GM19452 (cell line): Measurements from ENCODE around the gene FCHSD1.

Experiments used
- ATAC-seq: cut with Tn5 transposase; IDR thresholded peaks from one replicate; pipeline ENCODE4 v1.9.1; 2021; ENCODE audit not compliant: unreplicated experiment

FCHSD1 gene

DNA sequence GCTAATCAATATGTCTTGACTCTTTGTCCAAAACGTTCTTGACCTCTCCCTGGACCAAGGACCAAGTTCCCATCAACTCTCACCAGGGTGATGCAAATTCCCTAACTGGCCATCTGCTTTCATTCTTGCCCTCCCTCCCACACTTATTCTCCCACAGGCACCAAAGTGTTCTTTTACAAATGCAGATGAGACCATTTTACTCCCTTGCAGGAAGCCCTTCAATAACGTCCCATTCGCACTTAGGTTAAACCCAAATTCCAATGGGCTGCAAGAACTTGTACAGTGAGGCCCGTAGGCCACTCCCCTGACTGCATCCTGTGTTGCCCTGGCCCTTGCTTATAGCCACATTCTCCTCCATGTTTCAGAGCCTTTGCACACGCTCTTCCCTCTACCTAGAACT, 23.5 kb upstream of the FCHSD1 start:
- no peak for ATAC-seq

- no peak for ATAC-seq
Measured at GRCh38 chr5:141672841-141673813, 21.9 kb upstream of the FCHSD1 start.

GRCh38 chr5:141672071-141672840, 21.0 kb upstream of the FCHSD1 start:
- no peak for ATAC-seq

GRCh38 chr5:141669520-141669919, 18.3 kb upstream of the FCHSD1 start:
- ATAC-seq: no peak

GRCh38 chr5:141668601-141669265, 17.5 kb upstream of the FCHSD1 start:
- ATAC-seq: no peak

DNA sequence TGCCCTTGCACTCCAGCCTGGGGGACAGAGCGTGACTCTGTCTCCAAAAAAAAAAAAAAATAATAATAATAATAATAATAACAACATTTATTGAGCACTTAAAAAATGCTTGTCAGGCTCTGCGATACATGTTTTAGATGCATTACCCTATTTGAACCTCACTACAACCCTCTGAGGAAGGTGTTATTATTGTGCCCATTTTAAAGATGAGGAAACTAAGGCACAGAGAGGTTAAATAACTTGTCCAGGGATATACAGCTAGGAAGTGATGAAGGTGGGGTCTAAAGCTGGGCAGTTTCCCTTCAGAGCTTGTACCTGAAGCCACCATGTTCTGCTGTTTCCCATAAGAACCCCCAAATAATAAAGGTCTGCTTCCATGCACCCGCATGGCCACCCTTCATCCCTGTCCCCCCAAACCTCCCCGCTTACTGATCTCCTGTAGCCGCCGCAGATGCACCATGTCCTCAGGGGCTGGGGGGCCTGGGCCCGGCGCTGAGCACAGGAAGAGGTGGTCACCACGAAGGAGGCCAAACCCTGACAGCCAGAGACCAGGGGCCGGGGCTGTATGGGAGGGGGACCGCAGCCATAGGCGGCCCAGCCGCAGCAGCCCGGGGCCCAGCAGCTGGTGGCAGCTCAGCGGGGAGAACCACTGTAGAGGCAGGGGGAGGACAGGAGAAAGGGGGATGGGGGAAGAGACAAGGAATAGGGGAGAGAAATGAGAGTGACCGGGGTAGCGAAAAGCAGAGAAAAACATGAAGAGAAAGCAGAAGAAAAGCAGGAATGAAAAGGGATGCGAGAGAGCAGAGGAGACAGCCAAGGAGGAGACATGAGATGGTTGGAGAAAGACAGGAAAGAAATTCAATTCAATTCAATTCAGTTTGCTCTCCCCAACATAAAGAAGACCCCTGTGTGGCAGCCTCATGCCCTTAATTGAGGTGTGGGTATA, 15.1 kb upstream of the FCHSD1 start:
- ATAC-seq: no peak

GRCh38 chr5:141664733-141665461, 13.7 kb upstream of the FCHSD1 start:
- ATAC-seq: peak; percentile 99

DNA sequence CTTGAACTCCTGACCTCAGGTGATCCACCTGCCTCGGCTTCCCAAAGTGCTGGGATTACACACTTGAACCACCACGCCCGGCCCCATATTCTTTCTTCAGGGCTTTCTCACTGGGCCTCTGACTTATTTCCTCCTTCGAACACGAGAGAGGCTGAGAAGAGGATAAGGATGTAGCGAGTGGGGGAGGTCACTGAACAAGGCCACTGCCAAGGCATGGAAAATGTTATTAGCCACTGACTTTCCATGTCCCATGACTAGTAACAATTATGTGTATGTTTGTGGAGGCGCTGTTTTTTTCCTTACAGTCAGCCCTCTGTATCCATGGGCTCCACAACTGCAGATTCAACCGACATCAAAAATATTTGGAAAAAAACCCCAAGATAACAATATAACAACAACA, 12.3 kb upstream of the FCHSD1 start:
- ATAC-seq: no peak

GRCh38 chr5:141662028-141662427, 10.8 kb upstream of the FCHSD1 start:
- ATAC-seq: no peak

- ATAC-seq: peak; percentile 73
Measured at GRCh38 chr5:141657937-141658545, 6.8 kb upstream of the FCHSD1 start.

- ATAC-seq: no peak
Measured at GRCh38 chr5:141657404-141657803, 6.2 kb upstream of the FCHSD1 start.

DNA sequence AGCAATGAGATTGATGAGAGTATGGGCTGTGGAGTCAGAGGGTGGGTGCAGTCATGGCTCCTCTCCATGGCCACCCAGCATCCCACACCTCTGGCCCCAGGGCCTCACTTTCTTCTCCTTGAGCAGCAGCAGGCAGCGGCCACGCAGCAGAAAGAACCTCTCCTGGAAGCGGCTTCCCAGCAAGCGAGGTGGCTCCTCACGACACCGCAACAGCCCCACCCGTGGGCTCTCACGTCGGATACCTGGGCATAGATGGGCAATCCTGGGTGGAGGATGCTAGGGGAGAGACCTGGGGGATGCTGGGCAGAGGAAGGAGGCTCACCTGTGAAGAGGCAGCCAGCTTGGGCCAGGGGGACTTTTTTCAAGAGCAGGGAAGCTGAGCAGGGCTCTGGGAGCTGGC, 5.2 kb upstream of the FCHSD1 start:
- ATAC-seq: no peak

DNA sequence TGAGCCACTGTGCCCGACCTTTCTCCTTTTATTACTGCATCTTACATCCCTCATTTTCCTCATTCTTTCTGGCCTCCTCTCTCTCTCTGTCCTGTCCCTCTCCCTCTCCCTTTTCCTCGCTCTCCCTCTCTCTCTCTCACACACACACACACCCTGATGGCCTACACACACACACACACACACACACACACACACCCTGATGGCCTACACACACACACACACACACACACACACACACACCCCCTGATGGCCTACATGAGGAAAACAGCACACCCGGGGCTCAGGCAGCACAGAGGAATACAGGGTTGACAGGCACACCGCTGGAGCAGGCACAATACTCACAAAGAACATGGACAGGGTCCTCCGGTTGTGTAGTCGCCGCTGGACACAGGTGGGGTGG, 3.8 kb upstream of the FCHSD1 start:
- ATAC-seq: no peak

- ATAC-seq: no peak
Measured at GRCh38 chr5:141654298-141654697, 3.1 kb upstream of the FCHSD1 start.

DNA sequence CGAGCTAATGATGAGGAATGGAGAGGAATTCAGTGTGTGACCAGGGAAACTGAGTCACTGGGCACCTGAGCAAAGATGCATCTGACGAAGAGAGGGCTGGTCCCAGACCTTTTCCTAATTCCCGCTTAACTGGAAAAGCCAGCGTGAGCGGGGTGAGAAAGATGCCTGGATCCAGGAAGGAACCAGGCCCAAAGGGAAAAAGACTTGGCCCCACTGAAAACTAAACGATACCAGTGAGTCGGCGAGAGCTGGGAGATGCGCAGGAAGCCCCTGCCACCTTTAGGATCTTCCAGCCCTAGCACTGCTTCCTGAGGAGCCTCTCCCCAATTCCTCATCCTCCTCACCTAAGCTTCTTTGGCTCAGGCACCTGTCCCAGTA, 499 bp upstream of the FCHSD1 start:
- no peak for ATAC-seq

- no peak for ATAC-seq
Measured at GRCh38 chr5:141649972-141650371, 1.2 kb downstream of the FCHSD1 start.

GRCh38 chr5:141649056-141649688, 2.0 kb downstream of the FCHSD1 start:
- no peak for ATAC-seq

GRCh38 chr5:141647851-141648250, 3.4 kb downstream of the FCHSD1 start:
- ATAC-seq: no peak

DNA sequence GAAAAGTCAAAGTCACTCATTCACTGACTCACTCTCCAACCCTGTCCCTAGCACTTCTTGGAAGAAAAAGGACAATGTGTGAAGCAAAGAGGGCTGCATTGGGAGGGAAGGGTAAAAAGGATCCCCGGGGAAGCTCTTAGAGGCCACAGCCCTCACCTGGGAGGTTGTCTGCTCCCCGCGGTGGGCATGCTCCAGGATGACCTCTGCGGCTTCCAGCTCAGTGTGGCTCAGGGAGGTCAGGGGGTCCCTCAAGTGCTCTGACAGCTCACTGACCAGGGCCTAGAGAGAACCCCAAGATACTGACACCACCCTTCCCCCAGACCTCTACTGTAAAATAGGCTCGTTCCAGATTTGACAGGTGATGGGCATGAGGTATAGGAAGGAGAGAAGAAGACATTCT, 4.0 kb downstream of the FCHSD1 start:
- no peak for ATAC-seq
